ENCODE data around the gene UNK. TPM values are rescaled to one million over a fixed set of nuclear protein-coding genes. Genes with fewer than 3 reads are reported as not detected.

Gene UNK
- total and polyA plus RNA-seq, 2 donors (not counting 3 experiments of a cell fraction or from before 2014, with no cell fraction given), result 18.0 to 23.2 TPM

- no TSS peak for BruUV-seq (replicated peaks)
- no peak overlapping the region for H2AFZ ChIP-seq (ENCODE audit: low read depth, low read length)
- no peaks in the 10 kb centered on the region for H3K36me3 ChIP-seq (ENCODE audit: control insufficient read depth in 2 of 2, extremely low read depth in 1 of 2, insufficient read depth in 2 of 2, low read length in 2 of 2)
- H3K27me3 ChIP-seq (ENCODE audit: control insufficient read depth in 2 of 2, insufficient read depth in 2 of 2, low read length in 2 of 2), result no peaks in the 10 kb centered on the region
- dilution Hi-C loops (cut with MboI; ENCODE audit: extremely low pct_ligation_motif_present, low sequenced_read_pairs), result no loop called here
- TF ChIP-seq CTCF (IDR thresholded peaks at IDR 0.05; ENCODE audit: extremely low read depth in 1 of 2, insufficient read depth in 1 of 2, low read depth in 1 of 2, low read length in 2 of 2) (no peak), GATA2 (IDR thresholded peaks at IDR 0.05; ENCODE audit: insufficient read depth, insufficient read length, low read depth, low read length) (no peak), MAX (IDR thresholded peaks at IDR 0.05; ENCODE audit: insufficient read depth, insufficient read length) (no peak)
- FAIRE-seq (no peak), DNase-seq (ENCODE audit: low read depth, low spot score) (no peak)
- no peak overlapping the region for H3K9ac ChIP-seq (replicated peaks; ENCODE audit: extremely low read depth, insufficient read depth, low read length)
- ChIA-PET CTCF (interaction anchor here (1.2 to 12.2 kb wide), 4 partner anchors 24 to 113 kb away, joined by 3 to 653 read pairs (median 315); partner anchors contain the start of gene SMIM5), POLR2A (no interaction called here)
- H3K4me1 ChIP-seq (ENCODE audit: control insufficient read depth, extremely low read depth, insufficient read depth, low read length), result no peaks in the 10 kb centered on the region
- H3K4me2 ChIP-seq (ENCODE audit: insufficient read depth, low read length), result no peak overlapping the region
- H3K27ac ChIP-seq (ENCODE audit: insufficient read depth, low read depth, low read length), result no peak overlapping the region
- no peaks in the 10 kb centered on the region for H3K79me2 ChIP-seq (ENCODE audit: control insufficient read depth, insufficient read depth, low read length)
- H3K9me1 ChIP-seq (replicated peaks; ENCODE audit: control insufficient read depth, extremely low read depth, insufficient read depth, low read length), result no peaks in the 10 kb centered on the region
- no peaks in the 10 kb centered on the region for H4K20me1 ChIP-seq (replicated peaks; ENCODE audit: control insufficient read depth, extremely low read depth, insufficient read depth, low read length)
- intact Hi-C loops (cut with micrococcal nuclease), result no loop called here
- H3K4me3 ChIP-seq (replicated peaks in 1 of 3; ENCODE audit: insufficient read depth in 1 of 3, low read depth in 1 of 3, low read length in 3 of 3), result no peak overlapping the region
- H3K9me3 ChIP-seq (replicated peaks; ENCODE audit: control insufficient read depth, insufficient read depth, low read length), result no peaks in the 10 kb centered on the region
These were observed 40.9 kb upstream of the UNK start for GRCh38 chr17:75743625-75744206.

GRCh38 chr17:75748706-75749105, 35.9 kb upstream of the UNK start:
- ChIA-PET POLR2A (interaction anchor here (1.4 to 2.1 kb wide), 3 partner anchors 72 to 116 kb away, joined by 3 to 9 read pairs (median 7); partner anchors contain the start of gene SMIM5), CTCF (interaction anchor here (0.6 to 12.2 kb wide), 20 partner anchors 9 to 266 kb away, joined by 3 to 653 read pairs (median 11); partner anchors contain the start of genes GALK1 and SMIM5)
- H3K27ac ChIP-seq (ENCODE audit: insufficient read depth, low read depth, low read length), result no peak overlapping the region
- H3K4me1 ChIP-seq (ENCODE audit: control insufficient read depth, extremely low read depth, insufficient read depth, low read length), result no peaks in the 10 kb centered on the region
- no peaks in the 10 kb centered on the region for H3K79me2 ChIP-seq (ENCODE audit: control insufficient read depth, insufficient read depth, low read length)
- H3K36me3 ChIP-seq (ENCODE audit: control insufficient read depth in 2 of 2, extremely low read depth in 1 of 2, insufficient read depth in 2 of 2, low read length in 2 of 2), result no peaks in the 10 kb centered on the region
- BruUV-seq (replicated peaks), result no TSS peak
- no peak overlapping the region for H3K4me2 ChIP-seq (ENCODE audit: insufficient read depth, low read length)
- H3K4me3 ChIP-seq (replicated peaks in 1 of 3; ENCODE audit: insufficient read depth in 1 of 3, low read depth in 1 of 3, low read length in 3 of 3), result no peak overlapping the region
- H3K27me3 ChIP-seq (ENCODE audit: control insufficient read depth in 2 of 2, insufficient read depth in 2 of 2, low read length in 2 of 2), result no peaks in the 10 kb centered on the region
- no peak overlapping the region for H2AFZ ChIP-seq (ENCODE audit: low read depth, low read length)
- dilution Hi-C loops (cut with MboI; ENCODE audit: extremely low pct_ligation_motif_present, low sequenced_read_pairs), result no loop called here
- no peak for DNase-seq (ENCODE audit: low read depth, low spot score)
- no peak for FAIRE-seq
- no peaks in the 10 kb centered on the region for H4K20me1 ChIP-seq (replicated peaks; ENCODE audit: control insufficient read depth, extremely low read depth, insufficient read depth, low read length)
- H3K9ac ChIP-seq (replicated peaks; ENCODE audit: extremely low read depth, insufficient read depth, low read length), result no peak overlapping the region
- H3K9me1 ChIP-seq (replicated peaks; ENCODE audit: control insufficient read depth, extremely low read depth, insufficient read depth, low read length), result no peaks in the 10 kb centered on the region
- intact Hi-C loops (cut with micrococcal nuclease), result loop anchor here (1.0 to 5.0 kb wide), 2 partner anchors 73 to 236 kb away; no protein-coding TSS in a partner anchor
- H3K9me3 ChIP-seq (replicated peaks; ENCODE audit: control insufficient read depth, insufficient read depth, low read length), result no peaks in the 10 kb centered on the region
- TF ChIP-seq POLR2AphosphoS5 (IDR thresholded peaks at IDR 0.05; ENCODE audit: insufficient read depth, low read depth, low read length) (no peak), GATA2 (IDR thresholded peaks at IDR 0.05; ENCODE audit: insufficient read depth, insufficient read length, low read depth, low read length) (no peak), MAX (IDR thresholded peaks at IDR 0.05; ENCODE audit: insufficient read depth, insufficient read length) (no peak), CTCF (IDR thresholded peaks at IDR 0.05; ENCODE audit: extremely low read depth in 1 of 2, insufficient read depth in 1 of 2, low read depth in 1 of 2, low read length in 2 of 2) (no peak), EZH2 (IDR thresholded peaks at IDR 0.05; ENCODE audit: borderline replicate concordance, low read depth, low read length, severe bottlenecking) (no peak), FOS (IDR thresholded peaks at IDR 0.05; ENCODE audit: borderline replicate concordance, insufficient read depth, low read length) (no peak), MYC (IDR thresholded peaks at IDR 0.05; ENCODE audit: low read depth, low read length) (no peak), JUN (IDR thresholded peaks at IDR 0.05; ENCODE audit: borderline replicate concordance, insufficient read depth, insufficient read length, low read depth) (no peak), POLR2A (IDR thresholded peaks at IDR 0.05; ENCODE audit: low read depth, low read length) (no peak)
